ENCODE data around the gene ZBTB49. TPM values are rescaled to one million over a fixed set of nuclear protein-coding genes. Genes with fewer than 3 reads are reported as not detected.

ZBTB49 gene
- total RNA-seq, 5 donors from 2014 or later (not counting 1 experiment from before 2014, with no cell fraction given) = 7.9 to 17.1 (median 11.4) TPM

GRCh38 chr4:4364061-4364460 is 74.0 kb downstream of the ZBTB49 start:
- CTCF ChIA-PET = no interaction called here
- Mint-ChIP-seq H3K27ac (no peak overlapping the region), H3K9me3 (peaks cover 0 to 11% (median 7%) of the 10 kb centered on the region in 3 donors), H3K36me3 (no peaks in the 10 kb centered on the region), H3K4me1 (peaks cover 0 to 6% (median 3%) of the 10 kb centered on the region in 3 donors), H3K27me3 (peaks cover 10 to 17% of the 10 kb centered on the region in 2 donors), H3K4me3 (no peak overlapping the region)
- Histone ChIP-seq H3K4me1 (ENCODE audit: control insufficient read depth in 1 of 2, extremely low read depth in 1 of 2, insufficient read depth in 2 of 2, low read length in 2 of 2) (no peaks in the 10 kb centered on the region), H3K4me3 (ENCODE audit: control insufficient read depth in 1 of 2, extremely low read depth in 1 of 2, low read length in 1 of 2) (no peak overlapping the region), H3K36me3 (ENCODE audit: control insufficient read depth in 2 of 2, extremely low read depth in 1 of 2, insufficient read depth in 1 of 2, low read length in 1 of 2) (no peaks in the 10 kb centered on the region), H3K27ac (ENCODE audit: low read length) (no peak overlapping the region), H3K9me3 (no peaks in the 10 kb centered on the region), H3K27me3 (replicated peaks in 1 of 2; ENCODE audit: control insufficient read depth in 2 of 2, extremely low read depth in 1 of 2, insufficient read depth in 2 of 2, low read length in 1 of 2) (peaks cover 0 to 15% of the 10 kb centered on the region in 2 experiments)
- WGBS (ENCODE audit: insufficient coverage) = 86% methylated on average over 2 of the region's 3 CpGs
- ATAC-seq (replicated peaks in 1 of 4) (no peak), DNase-seq (no peak)
- POLR2A ChIA-PET = no interaction called here

DNA sequence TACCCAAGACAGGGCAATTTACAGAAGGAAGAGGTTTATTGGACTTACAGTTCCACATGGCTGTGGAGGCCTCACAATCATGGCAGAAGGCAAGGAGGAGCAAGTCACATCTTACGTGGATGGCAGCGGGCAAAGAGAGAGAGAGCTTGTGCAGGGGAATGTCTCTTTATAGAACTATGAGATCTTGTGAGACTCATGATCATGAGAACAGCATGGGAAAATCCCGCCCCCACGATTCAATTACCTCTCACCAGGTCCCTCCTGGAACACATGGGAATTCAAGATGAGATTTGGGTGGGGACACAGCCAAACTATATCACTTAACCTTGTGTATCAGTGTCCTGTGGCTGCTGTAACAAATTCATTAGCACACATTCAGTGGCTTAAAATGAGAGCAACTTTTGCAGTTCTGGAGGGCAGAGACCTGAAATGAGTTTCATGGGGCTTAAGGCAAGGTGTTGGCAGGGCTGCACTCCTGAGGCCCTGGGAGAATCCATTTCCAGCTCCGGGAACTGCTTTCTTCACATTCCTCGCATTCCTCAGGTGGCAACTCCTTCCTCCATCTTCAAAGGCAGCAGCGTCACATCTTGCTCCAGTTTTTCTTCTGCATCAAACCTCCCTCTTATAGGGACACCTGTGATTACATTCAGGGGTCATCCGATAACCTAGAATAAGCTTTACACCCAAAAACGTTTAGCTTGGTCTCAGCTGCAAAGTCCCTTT is 74.6 kb downstream of the ZBTB49 start:
- peaks cover 0 to 11% (median 7%) of the 10 kb centered on the region in 3 donors for H3K9me3 Mint-ChIP-seq
- Histone ChIP-seq H3K27ac (ENCODE audit: low read length) (no peak overlapping the region), H3K4me3 (ENCODE audit: control insufficient read depth in 1 of 2, extremely low read depth in 1 of 2, low read length in 1 of 2) (no peak overlapping the region), H3K36me3 (ENCODE audit: control insufficient read depth in 2 of 2, extremely low read depth in 1 of 2, insufficient read depth in 1 of 2, low read length in 1 of 2) (no peaks in the 10 kb centered on the region), H3K27me3 (replicated peaks in 1 of 2; ENCODE audit: control insufficient read depth in 2 of 2, extremely low read depth in 1 of 2, insufficient read depth in 2 of 2, low read length in 1 of 2) (peaks cover 0 to 15% of the 10 kb centered on the region in 2 experiments), H3K9me3 (no peaks in the 10 kb centered on the region), H3K4me1 (ENCODE audit: control insufficient read depth in 1 of 2, extremely low read depth in 1 of 2, insufficient read depth in 2 of 2, low read length in 2 of 2) (no peaks in the 10 kb centered on the region)
- peaks cover 9 to 18% of the 10 kb centered on the region in 2 donors for H3K27me3 Mint-ChIP-seq
- no peak overlapping the region for H3K4me3 Mint-ChIP-seq
- ATAC-seq (replicated peaks in 1 of 4) (no peak), DNase-seq (no peak)
- 83% methylated on average over 2 of the region's 9 CpGs for WGBS (ENCODE audit: insufficient coverage)
- ChIA-PET POLR2A (no interaction called here), CTCF (no interaction called here)
- H3K27ac Mint-ChIP-seq = no peak overlapping the region
- H3K4me1 Mint-ChIP-seq = peaks cover 0 to 6% (median 3%) of the 10 kb centered on the region in 3 donors
- H3K36me3 Mint-ChIP-seq = no peaks in the 10 kb centered on the region

- no peaks in the 10 kb centered on the region for H3K36me3 Mint-ChIP-seq
- no peak overlapping the region for H3K4me3 Mint-ChIP-seq
- no peak overlapping the region for H3K4me3 ChIP-seq (ENCODE audit: control insufficient read depth in 1 of 2, extremely low read depth in 1 of 2, low read length in 1 of 2)
- H3K9me3 Mint-ChIP-seq = peaks cover 0 to 11% (median 7%) of the 10 kb centered on the region in 3 donors
- ATAC-seq (replicated peaks in 1 of 4) (no peak), DNase-seq (no peak)
- ChIA-PET CTCF (no interaction called here), POLR2A (no interaction called here)
- no peak overlapping the region for H3K27ac ChIP-seq (ENCODE audit: low read length)
- no peaks in the 10 kb centered on the region for H3K36me3 ChIP-seq (ENCODE audit: control insufficient read depth in 2 of 2, extremely low read depth in 1 of 2, insufficient read depth in 1 of 2, low read length in 1 of 2)
- H3K9me3 ChIP-seq = no peaks in the 10 kb centered on the region
- no peaks in the 10 kb centered on the region for H3K4me1 ChIP-seq (ENCODE audit: control insufficient read depth in 1 of 2, extremely low read depth in 1 of 2, insufficient read depth in 2 of 2, low read length in 2 of 2)
- 67% methylated on average over 5 of the region's 11 CpGs for WGBS (ENCODE audit: insufficient coverage)
- no peak overlapping the region for H3K27ac Mint-ChIP-seq
- peaks cover 5 to 11% of the 10 kb centered on the region in 2 donors for H3K27me3 Mint-ChIP-seq
- no peaks in the 10 kb centered on the region for H3K4me1 Mint-ChIP-seq
- peaks cover 0 to 10% of the 10 kb centered on the region in 2 experiments for H3K27me3 ChIP-seq (replicated peaks in 1 of 2; ENCODE audit: control insufficient read depth in 2 of 2, extremely low read depth in 1 of 2, insufficient read depth in 2 of 2, low read length in 1 of 2)
Observed at GRCh38 chr4:4368809-4369580, 78.9 kb downstream of the ZBTB49 start.

Other genes starting within 250 kb of the ZBTB49 start
- gene OTOP1, start 63.3 kb upstream of the ZBTB49 start, total RNA-seq = not detected
- gene TMEM128, start 42.0 kb upstream of the ZBTB49 start, total RNA-seq = 10 to 100 TPM in 4 of 5 donors, 1 to 10 TPM in 1; 9.9 to 22.8 (median 16.7) TPM
- 10 to 100 TPM; 21.0 to 46.3 (median 31.7) TPM for gene LYAR, start 97 bp upstream of the ZBTB49 start, total RNA-seq
- 10 to 100 TPM; 14.2 to 42.8 (median 19.2) TPM for gene NSG1, start 96.9 kb downstream of the ZBTB49 start, total RNA-seq

Measured in T-cell (primary cell).